HCT116 (cell line): ENCODE data around the gene RFTN1. TPM values are rescaled to one million over a fixed set of nuclear protein-coding genes. Genes with fewer than 3 reads are reported as not detected.

Experiments used
- ATAC-seq: fragments of 200-7000 bp; cut with Tn5 transposase; 2 replicates; pipeline ENCODE4 v1.9.1; 2020; ENCODE audit warnings: mild to moderate bottlenecking, moderate library complexity
- BruUV-seq: library from RNA; stranded (reverse); fragments of 400-500 nt; replicated peaks from 2 replicates; lab custom pipeline; 2021; lab: Mats Ljungman, UMichigan
- CTCF ChIA-PET: fragments of 300-600 bp; sonication (Branson Sonifier 250); formaldehyde crosslinking; loops from one replicate; lab custom pipeline; 2021; ENCODE audit warnings: antibody characterized with exemption; lab: Charles Lee
- POLR2A ChIA-PET: fragments of 300-600, 350-600 bp; sonication (Branson Sonifier 250); formaldehyde crosslinking; loops from one replicate; lab custom pipeline; 2021; ENCODE audit warnings: antibody characterized with exemption; lab: Charles Lee
- RAD21 ChIA-PET, 2 experiments: fragments of 300-600 bp; sonication (Branson Sonifier 250); formaldehyde crosslinking; loops; one replicate each; lab custom pipeline; 2023; ENCODE audit warnings: low total read pairs in 2 of 2; ENCODE audit not compliant: uncharacterized antibody in 2 of 2, unreplicated experiment in 2 of 2, low non-redundant PET in 1 of 2; lab: Charles Lee
- DNase-seq: peaks from one replicate; pipeline ENCODE4 v3.0.0-alpha.2; 2010; ENCODE audit warnings: low read depth, low spot score
- H2AFZ ChIP-seq: fragments of 200-600 bp; shearing (Covaris generic), sonication (generic); 2 replicates; pipeline ENCODE4 v1.6.1; 2017; ENCODE audit warnings: low read depth, mixed run types, mixed read lengths, antibody characterized with exemption, low read length; ENCODE audit not compliant: poor library complexity, severe bottlenecking
- H3K27ac ChIP-seq: 2 replicates; pipeline ENCODE4 v1.5.1; 2012; ENCODE audit warnings: low read depth, low read length
- H3K27me3 ChIP-seq: fragments of 200-600 bp; sonication (generic); 2 replicates; pipeline ENCODE4 v1.6.1; 2016; ENCODE audit warnings: mixed run types, low read length, mixed read lengths; ENCODE audit not compliant: insufficient read depth
- H3K36me3 ChIP-seq, 2 experiments: fragments of 200-500 bp in 1 of 2; fragments of 200-600 bp in 1 of 2; sonication (Bioruptor generic) in 1 of 2; sonication (generic) in 1 of 2; 2 replicates each; pipeline versions ENCODE4 v1.5.1 to v1.6.1; 2014 to 2016; ENCODE audit warnings: low read length in 2 of 2, inconsistent platforms in 1 of 2, mixed read lengths in 1 of 2, mixed run types in 1 of 2; ENCODE audit not compliant: insufficient read depth in 2 of 2, control insufficient read depth in 1 of 2
- H3K4me1 ChIP-seq, 2 experiments: fragments of 200-600 bp in 1 of 2; sonication (generic) in 1 of 2; 2 replicates each; pipeline versions ENCODE4 v1.5.1 to v1.6.1; 2012 to 2017; ENCODE audit warnings: low read length in 2 of 2, inconsistent platforms in 1 of 2, mild to moderate bottlenecking in 1 of 2, mixed read lengths in 1 of 2, mixed run types in 1 of 2, moderate library complexity in 1 of 2; ENCODE audit not compliant: insufficient read depth in 2 of 2, control insufficient read depth in 1 of 2
- H3K4me2 ChIP-seq: fragments of 200-600 bp; sonication (generic); 2 replicates; pipeline ENCODE4 v1.6.1; 2017; ENCODE audit warnings: mixed run types, low read length, mixed read lengths
- H3K4me3 ChIP-seq, 2 experiments: fragments of 200-600 bp in 1 of 2; sonication (generic) in 1 of 2; replicated peaks in 1 of 2; 2 replicates each; pipeline ENCODE4 v1.5.1; 2011 to 2016; ENCODE audit warnings: low read length in 2 of 2, control low read depth in 1 of 2, low read depth in 1 of 2, mild to moderate bottlenecking in 1 of 2, mixed read lengths in 1 of 2, mixed run types in 1 of 2
- H3K79me2 ChIP-seq: fragments of 200-600 bp; sonication (generic); 2 replicates; pipeline ENCODE4 v1.6.1; 2017; ENCODE audit warnings: mild to moderate bottlenecking, mixed run types, low read length, moderate library complexity, mixed read lengths; ENCODE audit not compliant: insufficient read depth
- H3K9ac ChIP-seq: fragments of 200-600 bp; sonication (generic); 2 replicates; pipeline ENCODE4 v1.6.1; 2016; ENCODE audit warnings: low read length, mixed read lengths
- H3K9me2 ChIP-seq: fragments of 200-600 bp; sonication (generic), shearing (Covaris generic); 2 replicates; pipeline ENCODE4 v1.6.1; 2017; ENCODE audit warnings: mixed run types, mild to moderate bottlenecking, moderate library complexity; ENCODE audit not compliant: insufficient read depth
- H3K9me3 ChIP-seq, 2 experiments: fragments of 200-500 bp in 1 of 2; fragments of 200-600 bp in 1 of 2; sonication (Bioruptor generic) in 1 of 2; sonication (generic) in 1 of 2; 2 replicates each; pipeline ENCODE4 v1.6.1; 2014 to 2017; ENCODE audit warnings: low read length in 2 of 2, mixed read lengths in 2 of 2, inconsistent platforms in 1 of 2, low read depth in 1 of 2, mild to moderate bottlenecking in 1 of 2, mixed run types in 1 of 2, moderate library complexity in 1 of 2; ENCODE audit not compliant: control insufficient read depth in 1 of 2, insufficient read depth in 1 of 2
- H4K20me1 ChIP-seq: fragments of 200-600 bp; sonication (generic), shearing (Covaris generic); 2 replicates; pipeline ENCODE4 v1.6.1; 2017; ENCODE audit warnings: mixed run types, mild to moderate bottlenecking, moderate library complexity; ENCODE audit not compliant: insufficient read depth
- CEBPB ChIP-seq: IDR thresholded peaks from 2 replicates; pipeline ENCODE4 v1.6.1; 2012; ENCODE audit warnings: low read depth
- CTCF ChIP-seq, 3 experiments: fragments of 200-600 bp in 1 of 3; sonication (generic) in 1 of 3; IDR thresholded peaks in 2 of 3; conservative IDR thresholded peaks in 1 of 3; 2 replicates each; pipeline ENCODE4 v1.5.1; 2012 to 2017; ENCODE audit warnings: low read depth in 2 of 3, low read length in 2 of 3, antibody characterized with exemption in 1 of 3, borderline replicate concordance in 1 of 3, control low read depth in 1 of 3, mild to moderate bottlenecking in 1 of 3, mixed read lengths in 1 of 3, mixed run types in 1 of 3, moderate library complexity in 1 of 3; ENCODE audit not compliant: insufficient read depth in 1 of 3
- EZH2 ChIP-seq: fragments of 200-600 bp; sonication (generic); IDR thresholded peaks from 2 replicates; pipeline ENCODE4 v1.6.1; 2017; ENCODE audit warnings: antibody characterized with exemption, mixed run types
- JUND ChIP-seq: IDR thresholded peaks from 2 replicates; pipeline ENCODE4 v1.6.1; 2012
- MAX ChIP-seq: IDR thresholded peaks from 2 replicates; pipeline ENCODE4 v1.6.1; 2012
- POLR2AphosphoS5 ChIP-seq: IDR thresholded peaks from 2 replicates; pipeline ENCODE4 v1.6.1; 2011; ENCODE audit warnings: mild to moderate bottlenecking, low read depth, low read length, moderate library complexity
- RAD21 ChIP-seq: IDR thresholded peaks from 2 replicates; pipeline ENCODE4 v1.6.1; 2012; ENCODE audit warnings: low read depth, mild to moderate bottlenecking
- ZBTB33 ChIP-seq: IDR thresholded peaks from 2 replicates; pipeline ENCODE4 v1.6.1; 2011; ENCODE audit warnings: mild to moderate bottlenecking, low read length, moderate library complexity; ENCODE audit not compliant: insufficient replicate concordance; ENCODE audit errors: extremely low read depth
- intact Hi-C: fragments of 100-400 bp; cut with micrococcal nuclease; formaldehyde crosslinking; loops from 2 replicates; pipeline ENCODE4 v1.10.0; 2022
- total RNA-seq: library from RNA; stranded (reverse); gene quantifications from one replicate; pipeline ENCODE4 v1.2.1, GENCODE V29; 2021; ENCODE audit not compliant: unreplicated experiment

Gene RFTN1
- total RNA-seq, 1 experiment from 2014 or later: 3.9 TPM

- TF ChIP-seq CEBPB (no peak), RAD21 (no peak), CTCF (IDR thresholded peaks at IDR 0.05 in 2 of 3, conservative IDR thresholded peaks at IDR 0.05 in 1 of 3; ENCODE audit: borderline replicate concordance in 1 of 3, insufficient read depth in 1 of 3, low read depth in 2 of 3, low read length in 2 of 3) (no peak), MAX (no peak), JUND (no peak), ZBTB33 (no peak), EZH2 (no peak), POLR2AphosphoS5 (no peak)
- no peaks in the 10 kb centered on the region for H3K9me2 ChIP-seq
- no peak overlapping the region for H3K4me2 ChIP-seq
- H3K27ac ChIP-seq: no peak overlapping the region
- no peaks in the 10 kb centered on the region for H3K79me2 ChIP-seq
- no peak overlapping the region for H3K4me3 ChIP-seq
- intact Hi-C loops: no loop called here
- no peaks in the 10 kb centered on the region for H3K4me1 ChIP-seq
- no peak for DNase-seq
- no peaks in the 10 kb centered on the region for H3K9me3 ChIP-seq
- H3K9ac ChIP-seq: no peak overlapping the region
- H3K36me3 ChIP-seq: no peaks in the 10 kb centered on the region
- no peak overlapping the region for H2AFZ ChIP-seq
- ChIA-PET CTCF (no interaction called here), POLR2A (no interaction called here), RAD21 (no interaction called here)
- no peak for ATAC-seq
- H4K20me1 ChIP-seq: no peaks in the 10 kb centered on the region
- no peaks in the 10 kb centered on the region for H3K27me3 ChIP-seq
- BruUV-seq: no TSS peak
Measured at GRCh38 chr3:16484984-16485383, 28.5 kb downstream of the RFTN1 start.
